ENCODE data around the gene DDOST.

DNA sequence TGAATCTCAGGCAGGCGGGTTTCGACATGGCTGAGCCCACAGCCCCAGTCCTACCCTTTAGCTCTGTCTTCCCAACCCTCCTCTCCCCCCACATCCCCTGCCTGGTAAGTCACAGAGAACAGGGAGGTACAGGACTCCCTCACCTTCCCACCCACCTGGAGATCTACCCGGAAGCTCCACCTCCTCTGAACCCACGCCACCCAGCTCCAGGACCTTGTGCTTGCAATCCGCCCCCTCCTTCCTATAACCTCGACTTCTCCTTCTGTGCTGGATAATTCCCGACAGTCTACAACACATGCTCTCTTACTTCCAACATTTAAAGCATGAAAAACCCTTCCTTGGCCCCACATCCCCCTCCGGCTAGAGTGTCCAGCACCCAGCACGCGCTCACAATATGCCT lies 34.3 kb upstream of the DDOST start:
- no peak for TF ChIP-seq POLR2AphosphoS5 (IDR thresholded peaks at IDR 0.05; ENCODE audit: borderline replicate concordance, low read depth, low read length)
- no peak for TF ChIP-seq FOXP2 (optimal IDR thresholded peaks at IDR 0.05; ENCODE audit: control extremely low read depth, extremely low read length, insufficient read depth)
- no peak for TF ChIP-seq EZH2 (IDR thresholded peaks at IDR 0.05)

Measured in SK-N-MC (cell line).